HG03354 (cell line): ENCODE data around the gene VPS51.

Experiments used
- ATAC-seq: cut with Tn5 transposase; IDR thresholded peaks from one replicate; pipeline ENCODE4 v1.9.1; 2021; ENCODE audit warnings: mild to moderate bottlenecking; ENCODE audit not compliant: unreplicated experiment, poor library complexity, severe bottlenecking

VPS51 gene

GRCh38 chr11:65102142-65103095 is 6.4 kb downstream of the VPS51 start:
- ATAC-seq, result no peak

GRCh38 chr11:65103476-65103875 is 7.5 kb downstream of the VPS51 start:
- ATAC-seq, result no peak

- no peak for ATAC-seq
Observed at GRCh38 chr11:65104628-65105027, 8.6 kb downstream of the VPS51 start.

- ATAC-seq, result no peak
Observed at GRCh38 chr11:65107078-65107477, 11.1 kb downstream of the VPS51 start.

GRCh38 chr11:65107751-65108468 is 11.9 kb downstream of the VPS51 start:
- no peak for ATAC-seq

- no peak for ATAC-seq
Observed at GRCh38 chr11:65108469-65109123, 12.6 kb downstream of the VPS51 start.

- ATAC-seq, result no peak
Observed at GRCh38 chr11:65109231-65110198, 13.5 kb downstream of the VPS51 start.

- ATAC-seq, result peak; percentile 33
Observed at GRCh38 chr11:65110354-65110861, 14.4 kb downstream of the VPS51 start.

GRCh38 chr11:65111159-65111743 is 15.2 kb downstream of the VPS51 start:
- ATAC-seq, result no peak

- ATAC-seq, result peak; percentile 72
Observed at GRCh38 chr11:65111744-65112545, 15.9 kb downstream of the VPS51 start, which contains the start of gene TM7SF2. TSS of gene TM7SF2 (plus strand) at chr11:65111872. CDS start at chr11:65112016, 144 bp downstream.

- ATAC-seq, result peak; percentile 40
Observed at GRCh38 chr11:65112546-65113360, 16.7 kb downstream of the VPS51 start.

- ATAC-seq, result no peak
Observed at GRCh38 chr11:65113361-65113756, 17.3 kb downstream of the VPS51 start.

- ATAC-seq, result no peak
Observed at GRCh38 chr11:65113839-65114238, 17.8 kb downstream of the VPS51 start.

GRCh38 chr11:65114538-65115171 is 18.6 kb downstream of the VPS51 start:
- no peak for ATAC-seq

GRCh38 chr11:65115361-65116082 is 19.5 kb downstream of the VPS51 start:
- ATAC-seq, result no peak
